Activated naive CD4-positive, alpha-beta T cell treated with anti-CD3 and anti-CD28 coated beads, Interleukin-2, amount 50 U/mL, for 72 hours (primary cell): ENCODE results near the gene PTPRB. TPM values are rescaled to one million over a fixed set of nuclear protein-coding genes. Genes with fewer than 3 reads are reported as not detected.

Experiments
- ATAC-seq, 2 donors: fragments of 150-1000 bp; cut with Tn5 transposase; 2 replicates each; pipeline ENCODE4 v1.10.0; 2021; ENCODE audit warnings: mild to moderate bottlenecking in 2 of 2, moderate library complexity in 2 of 2
- DNase-seq, 2 donors: peaks; one replicate each; pipeline ENCODE4 v3.0.0; 2021 to 2022; ENCODE audit warnings: low spot score in 2 of 2
- H3K27ac Mint-ChIP-seq, 2 donors: one replicate each; pipeline ENCODE4 v1.8.0; 2022; ENCODE audit warnings: mild to moderate bottlenecking in 2 of 2, mixed read lengths in 2 of 2
- H3K36me3 Mint-ChIP-seq, 2 donors: one replicate each; pipeline ENCODE4 v1.8.0; 2022; ENCODE audit warnings: mixed read lengths in 2 of 2
- H3K9me3 Mint-ChIP-seq, 2 donors: one replicate each; pipeline ENCODE4 v1.8.0; 2022; ENCODE audit warnings: mixed read lengths in 2 of 2
- total RNA-seq, 2 donors: library from RNA; stranded (reverse); gene quantifications; one replicate each; pipeline ENCODE4 v1.2.3, GENCODE V29; 2022

PTPRB gene
- total RNA-seq, 2 donors from 2014 or later: not detected

- Mint-ChIP-seq H3K9me3 (no peaks in the 10 kb centered on the region), H3K36me3 (peaks cover 0 to 3% of the 10 kb centered on the region in 2 donors), H3K27ac (no peak overlapping the region)
- DNase-seq: no peak
- no peak for ATAC-seq
Observed at GRCh38 chr12:70615174-70615866, 21.9 kb downstream of the PTPRB start.

- ATAC-seq (peak in 1 of 2 donors; percentile 54), DNase-seq (no peak)
- H3K27ac Mint-ChIP-seq: no peak overlapping the region
Observed at GRCh38 chr12:70609739-70610491, 27.3 kb downstream of the PTPRB start.

GRCh38 chr12:70609203-70609602 lies 28.0 kb downstream of the PTPRB start:
- no peaks in the 10 kb centered on the region for H3K9me3 Mint-ChIP-seq
- DNase-seq: no peak
- H3K27ac Mint-ChIP-seq: no peak overlapping the region
- ATAC-seq: no peak
- H3K36me3 Mint-ChIP-seq: peaks cover 0 to 4% of the 10 kb centered on the region in 2 donors

More at GRCh38 chr12:70609739-70610491, 27.3 kb downstream of the PTPRB start:
- H3K9me3 Mint-ChIP-seq: no peaks in the 10 kb centered on the region
- H3K36me3 Mint-ChIP-seq: peaks cover 0 to 4% of the 10 kb centered on the region in 2 donors

DNA sequence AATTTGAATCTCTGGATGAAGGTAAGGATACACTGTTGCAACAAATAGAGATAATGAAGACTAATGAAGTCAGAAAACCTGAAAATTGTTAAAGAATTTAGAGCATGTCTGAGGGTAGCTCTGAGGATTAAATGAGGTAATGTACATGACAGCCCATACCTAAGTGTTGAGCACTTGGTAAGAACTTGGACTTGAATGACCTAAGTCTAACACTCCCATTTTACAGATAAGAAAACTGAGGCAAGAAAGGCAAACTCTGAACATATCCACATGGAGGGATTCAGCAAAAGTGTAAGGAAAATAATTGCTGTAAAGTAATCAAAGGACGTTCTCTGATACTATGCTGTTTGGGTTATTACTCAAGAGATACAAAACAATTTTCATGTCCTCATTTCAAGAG lies 29.0 kb downstream of the PTPRB start:
- DNase-seq (no peak), ATAC-seq (no peak)
- Mint-ChIP-seq H3K36me3 (peaks cover 0 to 4% of the 10 kb centered on the region in 2 donors), H3K9me3 (no peaks in the 10 kb centered on the region), H3K27ac (no peak overlapping the region)

DNA sequence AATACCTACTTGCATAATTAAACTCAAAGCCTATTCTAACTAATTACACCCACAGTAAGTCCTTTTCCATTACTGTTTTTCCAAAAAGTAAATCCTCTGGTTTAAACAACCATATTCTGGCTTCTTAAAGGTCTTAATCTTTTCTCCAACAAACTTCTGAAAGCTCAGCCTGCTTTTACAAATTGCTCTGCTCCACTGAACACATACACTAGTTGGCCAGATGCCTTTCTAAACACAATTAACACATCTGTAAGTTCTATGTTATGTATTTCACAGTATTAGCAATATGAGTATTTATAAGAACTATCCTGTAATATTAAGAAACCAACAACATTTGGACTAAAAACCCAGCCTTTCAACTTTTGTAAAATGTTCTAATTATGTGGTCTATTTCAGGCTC lies 30.1 kb downstream of the PTPRB start:
- Mint-ChIP-seq H3K9me3 (no peaks in the 10 kb centered on the region), H3K27ac (no peak overlapping the region), H3K36me3 (peaks cover 0 to 4% of the 10 kb centered on the region in 2 donors)
- no peak for DNase-seq
- no peak for ATAC-seq

DNA sequence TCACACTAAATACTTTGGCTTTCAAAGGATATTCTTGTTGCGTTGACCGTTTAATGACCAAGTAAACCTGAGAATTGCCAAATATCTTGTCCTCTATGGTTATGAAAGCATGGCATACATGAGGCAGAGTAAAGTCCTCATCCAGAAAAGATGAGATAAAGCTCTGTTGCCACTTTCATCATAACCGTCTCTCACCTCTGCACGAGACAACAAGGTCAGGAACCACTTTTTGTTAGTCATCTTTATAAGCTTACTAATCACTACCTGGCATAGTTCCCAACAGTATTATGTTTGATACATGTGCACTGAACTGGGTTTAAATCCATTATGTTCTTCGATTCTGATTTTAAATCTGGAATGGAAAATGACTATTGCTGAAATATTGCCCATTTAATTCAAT lies 31.3 kb downstream of the PTPRB start:
- Mint-ChIP-seq H3K9me3 (no peaks in the 10 kb centered on the region), H3K27ac (no peak overlapping the region), H3K36me3 (peaks cover 0 to 4% of the 10 kb centered on the region in 2 donors)
- DNase-seq: no peak
- ATAC-seq: no peak

DNA sequence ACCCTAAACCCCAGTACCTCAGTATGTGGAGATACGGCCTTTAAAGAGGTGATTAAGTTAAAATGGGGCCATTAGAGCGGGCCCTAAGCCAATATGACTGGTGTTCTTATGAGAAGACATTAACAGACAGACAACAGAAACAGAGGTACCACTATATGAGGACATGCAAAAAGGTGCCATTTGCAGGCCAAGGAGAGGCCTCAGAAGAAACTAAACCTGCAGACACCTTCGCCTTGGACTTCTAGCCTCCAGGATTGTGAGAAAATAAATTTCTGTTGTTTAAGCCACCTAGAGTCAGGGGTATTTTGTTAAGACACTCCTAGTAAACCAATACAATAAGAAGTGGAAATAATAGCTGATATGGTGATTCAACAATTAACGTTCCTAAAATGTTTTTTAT lies 32.6 kb downstream of the PTPRB start:
- no peak overlapping the region for H3K27ac Mint-ChIP-seq
- no peaks in the 10 kb centered on the region for H3K9me3 Mint-ChIP-seq
- DNase-seq (no peak), ATAC-seq (no peak)
- no peaks in the 10 kb centered on the region for H3K36me3 Mint-ChIP-seq

GRCh38 chr12:70603044-70603443 lies 34.2 kb downstream of the PTPRB start:
- Mint-ChIP-seq H3K9me3 (no peaks in the 10 kb centered on the region), H3K36me3 (no peaks in the 10 kb centered on the region), H3K27ac (no peak overlapping the region)
- DNase-seq: no peak
- no peak for ATAC-seq

- ATAC-seq (no peak), DNase-seq (no peak)
- H3K9me3 Mint-ChIP-seq: no peaks in the 10 kb centered on the region
- no peaks in the 10 kb centered on the region for H3K36me3 Mint-ChIP-seq
- H3K27ac Mint-ChIP-seq: no peak overlapping the region
Observed at GRCh38 chr12:70598467-70599193, 38.6 kb downstream of the PTPRB start.

DNA sequence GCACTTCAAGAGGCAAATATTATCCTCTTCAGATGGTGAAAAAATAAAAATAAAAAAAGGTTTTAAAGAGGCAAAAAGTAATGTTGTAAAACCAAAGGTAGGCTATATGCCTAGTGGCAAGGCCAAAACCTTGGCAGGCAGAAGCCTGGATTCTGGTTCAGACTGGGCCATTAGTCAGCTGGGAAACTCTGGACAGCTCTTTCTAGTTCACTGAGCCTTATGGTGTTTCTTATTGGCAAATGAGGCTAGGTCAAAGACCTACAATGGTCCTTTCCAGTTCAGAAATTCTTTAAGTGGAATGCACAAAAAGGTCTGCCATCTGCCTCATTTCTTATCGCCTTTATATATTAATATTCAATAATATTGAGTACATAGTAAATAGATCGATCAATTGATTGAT lies 44.6 kb downstream of the PTPRB start:
- ATAC-seq (no peak), DNase-seq (no peak)
- Mint-ChIP-seq H3K27ac (no peak overlapping the region), H3K9me3 (no peaks in the 10 kb centered on the region), H3K36me3 (no peaks in the 10 kb centered on the region)

DNA sequence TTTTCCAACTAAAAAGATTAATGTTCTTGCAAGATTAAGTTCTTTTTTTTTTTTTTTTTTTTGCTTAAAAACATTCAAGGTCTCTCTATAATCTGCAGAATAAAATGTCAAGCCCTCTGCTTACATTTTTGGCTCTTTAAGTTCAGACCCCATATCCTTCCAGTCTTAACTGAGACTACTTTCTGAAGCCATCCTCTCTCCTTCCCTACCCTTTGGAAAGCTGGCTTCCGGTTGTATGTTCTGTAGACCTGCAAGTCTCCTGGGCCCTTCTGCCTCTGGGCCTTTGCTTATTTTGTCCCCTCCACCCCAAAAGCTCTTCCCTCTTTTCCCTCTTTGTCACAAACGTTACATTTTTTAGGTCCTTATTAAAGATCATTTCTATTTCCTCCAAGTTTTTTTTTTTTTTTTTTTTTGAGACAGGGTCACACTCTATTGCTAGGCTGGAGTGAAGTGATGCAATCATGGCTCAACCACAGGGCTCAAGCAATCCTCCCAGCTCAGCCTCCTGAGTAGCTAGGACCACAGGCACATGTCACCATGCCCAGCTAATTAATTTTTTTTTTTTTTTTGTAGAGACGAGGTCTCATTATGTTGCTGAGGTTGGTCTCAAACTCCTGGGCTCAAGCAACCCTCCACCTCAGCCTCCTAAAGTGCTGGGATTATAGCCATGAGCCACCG lies 46.5 kb downstream of the PTPRB start:
- ATAC-seq (no peak), DNase-seq (no peak)
- H3K27ac Mint-ChIP-seq: no peak overlapping the region
- H3K36me3 Mint-ChIP-seq: no peaks in the 10 kb centered on the region
- no peaks in the 10 kb centered on the region for H3K9me3 Mint-ChIP-seq

DNA sequence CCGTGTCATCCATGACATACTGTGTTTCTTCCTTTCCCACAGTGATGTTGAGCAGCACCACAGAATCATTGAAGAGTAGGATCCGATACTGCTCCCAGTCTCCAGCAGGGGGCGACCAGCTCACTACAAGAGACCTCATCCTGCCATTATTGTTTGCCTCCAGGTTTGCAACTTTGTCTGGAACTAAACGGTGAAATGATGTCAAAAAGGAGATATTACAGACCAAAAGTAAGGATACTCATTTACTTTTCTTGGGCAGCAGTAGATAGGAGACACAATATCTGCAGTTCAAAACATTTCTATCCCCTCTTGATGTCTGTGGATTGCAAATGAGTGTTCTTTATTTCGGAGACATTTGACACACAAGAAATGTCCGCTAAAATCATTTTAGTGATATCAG lies 47.2 kb downstream of the PTPRB start:
- peak; percentile 63 to 83 for ATAC-seq
- Mint-ChIP-seq H3K27ac (no peak overlapping the region), H3K36me3 (no peaks in the 10 kb centered on the region), H3K9me3 (peaks cover 0 to 3% of the 10 kb centered on the region in 2 donors)
- peak in 1 of 2 donors; percentile 59 for DNase-seq

GRCh38 chr12:70584332-70584731 lies 52.9 kb downstream of the PTPRB start:
- ATAC-seq: no peak
- peaks cover 6 to 10% of the 10 kb centered on the region in 2 donors for H3K9me3 Mint-ChIP-seq
- DNase-seq: no peak
- no peak overlapping the region for H3K27ac Mint-ChIP-seq
- no peaks in the 10 kb centered on the region for H3K36me3 Mint-ChIP-seq

GRCh38 chr12:70583251-70583650 lies 54.0 kb downstream of the PTPRB start:
- Mint-ChIP-seq H3K27ac (no peak overlapping the region), H3K9me3 (peaks cover 6 to 10% of the 10 kb centered on the region in 2 donors), H3K36me3 (no peaks in the 10 kb centered on the region)
- DNase-seq (no peak), ATAC-seq (no peak)

- DNase-seq: no peak
- Mint-ChIP-seq H3K9me3 (peaks cover 6 to 10% of the 10 kb centered on the region in 2 donors), H3K27ac (no peak overlapping the region), H3K36me3 (no peaks in the 10 kb centered on the region)
- peak in 1 of 2 donors; percentile 28 for ATAC-seq
Observed at GRCh38 chr12:70581208-70581607, 56.0 kb downstream of the PTPRB start.

DNA sequence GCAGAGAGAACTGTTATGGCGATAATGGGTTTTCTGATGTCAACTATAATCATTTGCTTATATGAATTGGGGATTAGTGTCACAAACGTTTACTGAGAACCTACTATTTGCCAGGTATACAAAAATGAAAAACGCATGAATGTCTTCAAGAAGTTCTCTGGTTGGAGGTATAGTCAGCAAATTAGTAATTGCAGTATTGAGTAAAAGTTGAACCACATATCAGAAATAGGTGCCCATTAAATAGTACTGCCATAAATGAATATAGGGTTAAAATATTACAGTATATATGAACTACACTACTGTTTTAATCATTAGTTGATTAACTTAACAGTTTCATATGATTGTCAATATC lies 60.0 kb downstream of the PTPRB start:
- ATAC-seq (no peak), DNase-seq (no peak)
- Mint-ChIP-seq H3K36me3 (no peaks in the 10 kb centered on the region), H3K9me3 (no peaks in the 10 kb centered on the region), H3K27ac (no peak overlapping the region)
